HCT116 (cell line): ENCODE data around the gene POLR2C. TPM values are rescaled to one million over a fixed set of nuclear protein-coding genes. Genes with fewer than 3 reads are reported as not detected.

ENCODE experiments used
- ATAC-seq: fragments of 200-7000 bp; cut with Tn5 transposase; 2 replicates; pipeline ENCODE4 v1.9.1; 2020; ENCODE audit warnings: mild to moderate bottlenecking, moderate library complexity
- BruUV-seq: library from RNA; stranded (reverse); fragments of 400-500 nt; replicated peaks from 2 replicates; lab custom pipeline; 2021; lab: Mats Ljungman, UMichigan
- CTCF ChIA-PET: fragments of 300-600 bp; sonication (Branson Sonifier 250); formaldehyde crosslinking; loops from one replicate; lab custom pipeline; 2021; ENCODE audit warnings: antibody characterized with exemption; lab: Charles Lee
- POLR2A ChIA-PET: fragments of 300-600, 350-600 bp; sonication (Branson Sonifier 250); formaldehyde crosslinking; loops from one replicate; lab custom pipeline; 2021; ENCODE audit warnings: antibody characterized with exemption; lab: Charles Lee
- RAD21 ChIA-PET, 2 experiments: fragments of 300-600 bp; sonication (Branson Sonifier 250); formaldehyde crosslinking; loops; one replicate each; lab custom pipeline; 2023; ENCODE audit warnings: low total read pairs in 2 of 2; ENCODE audit not compliant: uncharacterized antibody in 2 of 2, unreplicated experiment in 2 of 2, low non-redundant PET in 1 of 2; lab: Charles Lee
- DNase-seq: peaks from one replicate; pipeline ENCODE4 v3.0.0-alpha.2; 2010; ENCODE audit warnings: low read depth, low spot score
- H2AFZ ChIP-seq: fragments of 200-600 bp; shearing (Covaris generic), sonication (generic); 2 replicates; pipeline ENCODE4 v1.6.1; 2017; ENCODE audit warnings: low read depth, mixed run types, mixed read lengths, antibody characterized with exemption, low read length; ENCODE audit not compliant: poor library complexity, severe bottlenecking
- H3K27ac ChIP-seq: 2 replicates; pipeline ENCODE4 v1.5.1; 2012; ENCODE audit warnings: low read depth, low read length
- H3K27me3 ChIP-seq: fragments of 200-600 bp; sonication (generic); 2 replicates; pipeline ENCODE4 v1.6.1; 2016; ENCODE audit warnings: mixed run types, low read length, mixed read lengths; ENCODE audit not compliant: insufficient read depth
- H3K36me3 ChIP-seq, 2 experiments: fragments of 200-500 bp in 1 of 2; fragments of 200-600 bp in 1 of 2; sonication (Bioruptor generic) in 1 of 2; sonication (generic) in 1 of 2; 2 replicates each; pipeline versions ENCODE4 v1.5.1 to v1.6.1; 2014 to 2016; ENCODE audit warnings: low read length in 2 of 2, inconsistent platforms in 1 of 2, mixed read lengths in 1 of 2, mixed run types in 1 of 2; ENCODE audit not compliant: insufficient read depth in 2 of 2, control insufficient read depth in 1 of 2
- H3K4me1 ChIP-seq, 2 experiments: fragments of 200-600 bp in 1 of 2; sonication (generic) in 1 of 2; 2 replicates each; pipeline versions ENCODE4 v1.5.1 to v1.6.1; 2012 to 2017; ENCODE audit warnings: low read length in 2 of 2, inconsistent platforms in 1 of 2, mild to moderate bottlenecking in 1 of 2, mixed read lengths in 1 of 2, mixed run types in 1 of 2, moderate library complexity in 1 of 2; ENCODE audit not compliant: insufficient read depth in 2 of 2, control insufficient read depth in 1 of 2
- H3K4me2 ChIP-seq: fragments of 200-600 bp; sonication (generic); 2 replicates; pipeline ENCODE4 v1.6.1; 2017; ENCODE audit warnings: mixed run types, low read length, mixed read lengths
- H3K4me3 ChIP-seq, 2 experiments: fragments of 200-600 bp in 1 of 2; sonication (generic) in 1 of 2; replicated peaks in 1 of 2; 2 replicates each; pipeline ENCODE4 v1.5.1; 2011 to 2016; ENCODE audit warnings: low read length in 2 of 2, control low read depth in 1 of 2, low read depth in 1 of 2, mild to moderate bottlenecking in 1 of 2, mixed read lengths in 1 of 2, mixed run types in 1 of 2
- H3K79me2 ChIP-seq: fragments of 200-600 bp; sonication (generic); 2 replicates; pipeline ENCODE4 v1.6.1; 2017; ENCODE audit warnings: mild to moderate bottlenecking, mixed run types, low read length, moderate library complexity, mixed read lengths; ENCODE audit not compliant: insufficient read depth
- H3K9ac ChIP-seq: fragments of 200-600 bp; sonication (generic); 2 replicates; pipeline ENCODE4 v1.6.1; 2016; ENCODE audit warnings: low read length, mixed read lengths
- H3K9me2 ChIP-seq: fragments of 200-600 bp; sonication (generic), shearing (Covaris generic); 2 replicates; pipeline ENCODE4 v1.6.1; 2017; ENCODE audit warnings: mixed run types, mild to moderate bottlenecking, moderate library complexity; ENCODE audit not compliant: insufficient read depth
- H3K9me3 ChIP-seq, 2 experiments: fragments of 200-500 bp in 1 of 2; fragments of 200-600 bp in 1 of 2; sonication (Bioruptor generic) in 1 of 2; sonication (generic) in 1 of 2; 2 replicates each; pipeline ENCODE4 v1.6.1; 2014 to 2017; ENCODE audit warnings: low read length in 2 of 2, mixed read lengths in 2 of 2, inconsistent platforms in 1 of 2, low read depth in 1 of 2, mild to moderate bottlenecking in 1 of 2, mixed run types in 1 of 2, moderate library complexity in 1 of 2; ENCODE audit not compliant: control insufficient read depth in 1 of 2, insufficient read depth in 1 of 2
- H4K20me1 ChIP-seq: fragments of 200-600 bp; sonication (generic), shearing (Covaris generic); 2 replicates; pipeline ENCODE4 v1.6.1; 2017; ENCODE audit warnings: mixed run types, mild to moderate bottlenecking, moderate library complexity; ENCODE audit not compliant: insufficient read depth
- CBX3 ChIP-seq: IDR thresholded peaks from 2 replicates; pipeline ENCODE4 v1.6.1; 2012; ENCODE audit warnings: low read depth
- CEBPB ChIP-seq: IDR thresholded peaks from 2 replicates; pipeline ENCODE4 v1.6.1; 2012; ENCODE audit warnings: low read depth
- CTCF ChIP-seq, 3 experiments: fragments of 200-600 bp in 1 of 3; sonication (generic) in 1 of 3; IDR thresholded peaks in 2 of 3; conservative IDR thresholded peaks in 1 of 3; 2 replicates each; pipeline ENCODE4 v1.5.1; 2012 to 2017; ENCODE audit warnings: low read depth in 2 of 3, low read length in 2 of 3, antibody characterized with exemption in 1 of 3, borderline replicate concordance in 1 of 3, control low read depth in 1 of 3, mild to moderate bottlenecking in 1 of 3, mixed read lengths in 1 of 3, mixed run types in 1 of 3, moderate library complexity in 1 of 3; ENCODE audit not compliant: insufficient read depth in 1 of 3
- ELF1 ChIP-seq: IDR thresholded peaks from 2 replicates; pipeline ENCODE4 v1.6.1; 2012; ENCODE audit warnings: low read depth, borderline replicate concordance
- EZH2 ChIP-seq: fragments of 200-600 bp; sonication (generic); IDR thresholded peaks from 2 replicates; pipeline ENCODE4 v1.6.1; 2017; ENCODE audit warnings: antibody characterized with exemption, mixed run types
- FOSL1 ChIP-seq: IDR thresholded peaks from 2 replicates; pipeline ENCODE4 v1.6.1; 2012; ENCODE audit warnings: low read depth
- RAD21 ChIP-seq: IDR thresholded peaks from 2 replicates; pipeline ENCODE4 v1.6.1; 2012; ENCODE audit warnings: low read depth, mild to moderate bottlenecking
- SIN3A ChIP-seq: IDR thresholded peaks from 2 replicates; pipeline ENCODE4 v1.6.1; 2012; ENCODE audit warnings: low read depth
- SP1 ChIP-seq: IDR thresholded peaks from 2 replicates; pipeline ENCODE4 v1.6.1; 2012; ENCODE audit warnings: low read depth
- SRF ChIP-seq: IDR thresholded peaks from 2 replicates; pipeline ENCODE4 v1.6.1; 2012; ENCODE audit warnings: low read depth
- TCF7L2 ChIP-seq: IDR thresholded peaks from 2 replicates; pipeline ENCODE4 v1.7.0; 2011; ENCODE audit warnings: borderline replicate concordance, inconsistent platforms; ENCODE audit not compliant: insufficient read depth, insufficient read length; ENCODE audit errors: extremely low read depth
- ZFX ChIP-seq: fragments of 450-650 bp; IDR thresholded peaks from 2 replicates; pipeline ENCODE4 v1.6.1; 2017
- ZNF274 ChIP-seq: fragments of 200-500 bp; sonication (Bioruptor generic); IDR thresholded peaks from 2 replicates; pipeline ENCODE4 v1.6.1; 2014; ENCODE audit warnings: mild to moderate bottlenecking, low read depth, low read length, inconsistent platforms
- intact Hi-C: fragments of 100-400 bp; cut with micrococcal nuclease; formaldehyde crosslinking; loops from 2 replicates; pipeline ENCODE4 v1.10.0; 2022
- total RNA-seq: library from RNA; stranded (reverse); gene quantifications from one replicate; pipeline ENCODE4 v1.2.1, GENCODE V29; 2021; ENCODE audit not compliant: unreplicated experiment
- TF ChIP-seq, protein P1 (sequence below): IDR thresholded peaks from 2 replicates; pipeline ENCODE4 v1.6.1; 2011; ENCODE audit warnings: mild to moderate bottlenecking, low read length, moderate library complexity; ENCODE audit not compliant: insufficient replicate concordance; ENCODE audit errors: extremely low read depth

The POLR2C gene
- total RNA-seq, 1 experiment from 2014 or later: 74.4 TPM

- no peak for ATAC-seq
- POLR2A ChIA-PET: no interaction called here
- H3K79me2 ChIP-seq: no peaks in the 10 kb centered on the region
Observed at GRCh38 chr16:57434003-57434402, 28.5 kb upstream of the POLR2C start.

More at GRCh38 chr16:57434003-57434402, 28.5 kb upstream of the POLR2C start:
- TF ChIP-seq EZH2 (no peak), ZFX (no peak), RAD21 (no peak), SP1 (no peak), ELF1 (no peak), SIN3A (no peak), FOSL1 (no peak), CTCF (IDR thresholded peaks at IDR 0.05 in 2 of 3, conservative IDR thresholded peaks at IDR 0.05 in 1 of 3; ENCODE audit: borderline replicate concordance in 1 of 3, insufficient read depth in 1 of 3, low read depth in 2 of 3, low read length in 2 of 3) (no peak), SRF (no peak), TCF7L2 (no peak), ZNF274 (no peak), CEBPB (no peak), CBX3 (no peak)
- TF ChIP-seq, protein P1, sequence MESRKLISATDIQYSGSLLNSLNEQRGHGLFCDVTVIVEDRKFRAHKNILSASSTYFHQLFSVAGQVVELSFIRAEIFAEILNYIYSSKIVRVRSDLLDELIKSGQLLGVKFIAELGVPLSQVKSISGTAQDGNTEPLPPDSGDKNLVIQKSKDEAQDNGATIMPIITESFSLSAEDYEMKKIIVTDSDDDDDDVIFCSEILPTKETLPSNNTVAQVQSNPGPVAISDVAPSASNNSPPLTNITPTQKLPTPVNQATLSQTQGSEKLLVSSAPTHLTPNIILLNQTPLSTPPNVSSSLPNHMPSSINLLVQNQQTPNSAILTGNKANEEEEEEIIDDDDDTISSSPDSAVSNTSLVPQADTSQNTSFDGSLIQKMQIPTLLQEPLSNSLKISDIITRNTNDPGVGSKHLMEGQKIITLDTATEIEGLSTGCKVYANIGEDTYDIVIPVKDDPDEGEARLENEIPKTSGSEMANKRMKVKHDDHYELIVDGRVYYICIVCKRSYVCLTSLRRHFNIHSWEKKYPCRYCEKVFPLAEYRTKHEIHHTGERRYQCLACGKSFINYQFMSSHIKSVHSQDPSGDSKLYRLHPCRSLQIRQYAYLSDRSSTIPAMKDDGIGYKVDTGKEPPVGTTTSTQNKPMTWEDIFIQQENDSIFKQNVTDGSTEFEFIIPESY: no peak
- Histone ChIP-seq H3K9ac (no peak overlapping the region), H3K9me3 (no peaks in the 10 kb centered on the region), H3K36me3 (peaks cover 72 to 73% of the 10 kb centered on the region in 2 experiments), H2AFZ (no peak overlapping the region), H3K4me1 (no peaks in the 10 kb centered on the region), H3K9me2 (no peaks in the 10 kb centered on the region), H4K20me1 (no peaks in the 10 kb centered on the region), H3K4me3 (no peak overlapping the region), H3K27ac (no peak overlapping the region), H3K27me3 (no peaks in the 10 kb centered on the region), H3K4me2 (no peak overlapping the region)
- BruUV-seq: no TSS peak
- CTCF ChIA-PET: no interaction called here
- RAD21 ChIA-PET: no interaction called here
- intact Hi-C loops: no loop called here
- DNase-seq: no peak
